SK-N-SH treated with all-trans-retinoic acid at 6 μM for 48 hours (cell line): ENCODE measurements around the gene AMZ2.

ENCODE experiments used
- ATAC-seq: fragments of 200-7000 bp; cut with Tn5 transposase; 3 replicates; pipeline ENCODE4 v1.9.1; 2020; ENCODE audit warnings: mild to moderate bottlenecking, moderate library complexity
- ARNTL ChIP-seq: fragments of 450-650 bp; formaldehyde crosslinking; IDR thresholded peaks from 2 replicates; pipeline ENCODE4 v1.5.0; 2020; ENCODE audit warnings: low read depth, mild to moderate bottlenecking, moderate library complexity, borderline replicate concordance
- BACH2 ChIP-seq: fragments of 250-450 bp; sonication (Bioruptor Pico); IDR thresholded peaks from 2 replicates; pipeline ENCODE4 v1.9.0; 2021; ENCODE audit warnings: mild to moderate bottlenecking, borderline replicate concordance
- CSDC2 ChIP-seq: fragments of 250-450 bp; sonication (Bioruptor Pico); IDR thresholded peaks from 2 replicates; pipeline ENCODE4 v1.5.0; 2020; ENCODE audit warnings: mild to moderate bottlenecking, moderate library complexity
- ESRRG ChIP-seq: fragments of 250-450 bp; sonication (Bioruptor Pico); IDR thresholded peaks from 2 replicates; pipeline ENCODE4 v1.6.1; 2021; ENCODE audit warnings: mild to moderate bottlenecking
- GLIS3 ChIP-seq: fragments of 250-450 bp; sonication (Bioruptor Pico); IDR thresholded peaks from 2 replicates; pipeline ENCODE4 v1.5.0; 2020; ENCODE audit warnings: mild to moderate bottlenecking, moderate library complexity
- ISL1 ChIP-seq: fragments of 250-450 bp; sonication (Bioruptor Pico); IDR thresholded peaks from 2 replicates; pipeline ENCODE4 v2.1.2; 2022; ENCODE audit warnings: mild to moderate bottlenecking, moderate library complexity
- OSR1 ChIP-seq: fragments of 250-450 bp; sonication (Bioruptor Pico); IDR thresholded peaks from 2 replicates; pipeline ENCODE4 v1.8.0; 2022; ENCODE audit warnings: moderate library complexity, mild to moderate bottlenecking, inconsistent platforms
- PPARA ChIP-seq: fragments of 250-450 bp; sonication (Bioruptor Pico); IDR thresholded peaks from 2 replicates; pipeline ENCODE4 v1.5.0; 2020; ENCODE audit warnings: mild to moderate bottlenecking, borderline replicate concordance
- RARB ChIP-seq: fragments of 250-450 bp; sonication (Bioruptor Pico); IDR thresholded peaks from 2 replicates; pipeline ENCODE4 v1.8.0; 2021; ENCODE audit warnings: mild to moderate bottlenecking, moderate library complexity
- SNAI2 ChIP-seq: fragments of 250-450 bp; sonication (Bioruptor Pico); IDR thresholded peaks from 2 replicates; pipeline ENCODE4 v1.5.0; 2020; ENCODE audit warnings: mild to moderate bottlenecking, moderate library complexity
- TCF4 ChIP-seq: fragments of 250-450 bp; sonication (Bioruptor Pico); IDR thresholded peaks from 2 replicates; pipeline ENCODE4 v1.8.0; 2021; ENCODE audit warnings: mild to moderate bottlenecking, moderate library complexity, borderline replicate concordance
- TOX ChIP-seq: fragments of 250-450 bp; sonication (Bioruptor Pico); IDR thresholded peaks from 2 replicates; pipeline ENCODE4 v1.8.0; 2021; ENCODE audit warnings: mild to moderate bottlenecking, moderate library complexity, borderline replicate concordance
- ZC3H10 ChIP-seq: fragments of 250-450 bp; sonication (Bioruptor Pico); IDR thresholded peaks from 2 replicates; pipeline ENCODE4 v1.5.1; 2021; ENCODE audit warnings: mild to moderate bottlenecking, moderate library complexity
- ZFP3 ChIP-seq: fragments of 250-450 bp; sonication (Bioruptor Pico); IDR thresholded peaks from 2 replicates; pipeline ENCODE4 v1.5.0; 2020; ENCODE audit warnings: mild to moderate bottlenecking, moderate library complexity
- ZFP30 ChIP-seq: fragments of 450-650 bp; formaldehyde crosslinking; IDR thresholded peaks from 2 replicates; pipeline ENCODE4 v1.5.0; 2022; ENCODE audit warnings: mild to moderate bottlenecking, moderate library complexity
- ZNF565 ChIP-seq: fragments of 450-650 bp; formaldehyde crosslinking; conservative IDR thresholded peaks from 2 replicates; pipeline ENCODE4 v1.5.0; 2020; ENCODE audit warnings: low read depth, mild to moderate bottlenecking, moderate library complexity
- TF ChIP-seq, protein P1 (sequence below): fragments of 250-450 bp; sonication (Bioruptor Pico); IDR thresholded peaks from 2 replicates; pipeline ENCODE4 v1.5.1; 2021; ENCODE audit warnings: mild to moderate bottlenecking, moderate library complexity
- TF ChIP-seq, protein P2 (sequence below): fragments of 250-450 bp; sonication (Bioruptor Pico); IDR thresholded peaks from 2 replicates; pipeline ENCODE4 v1.5.1; 2020; ENCODE audit warnings: low read depth, mild to moderate bottlenecking, moderate library complexity
- TF ChIP-seq, protein P3 (sequence below): fragments of 250-450 bp; sonication (Bioruptor Pico); IDR thresholded peaks from 2 replicates; pipeline ENCODE4 v1.8.0; 2021; ENCODE audit warnings: low read depth, mild to moderate bottlenecking, moderate library complexity, borderline replicate concordance
- TF ChIP-seq, protein P4 (sequence below): fragments of 250-450 bp; sonication (Bioruptor Pico); IDR thresholded peaks from 2 replicates; pipeline ENCODE4 v1.5.0; 2020; ENCODE audit warnings: mild to moderate bottlenecking, moderate library complexity

Gene AMZ2

DNA sequence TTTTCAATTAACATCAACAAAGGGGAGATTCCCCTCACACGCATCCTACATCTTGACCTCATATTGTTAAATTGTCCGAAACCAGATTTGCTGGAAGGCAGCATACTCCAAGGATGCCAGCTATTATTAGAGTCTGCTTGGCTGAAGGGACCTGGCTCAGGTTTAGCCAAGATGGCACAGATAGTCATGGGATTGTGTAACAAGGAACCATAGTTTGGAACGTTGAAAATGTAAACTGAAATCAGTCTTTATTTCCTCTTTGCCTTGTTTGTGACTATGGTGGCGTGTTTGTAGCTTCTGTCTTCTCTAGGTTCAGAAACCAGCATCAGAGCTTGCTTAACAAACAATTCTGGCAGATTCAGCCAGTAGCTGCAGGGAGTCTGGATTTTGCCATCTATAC is 49.4 kb downstream of the AMZ2 start:
- TF ChIP-seq, protein P1, sequence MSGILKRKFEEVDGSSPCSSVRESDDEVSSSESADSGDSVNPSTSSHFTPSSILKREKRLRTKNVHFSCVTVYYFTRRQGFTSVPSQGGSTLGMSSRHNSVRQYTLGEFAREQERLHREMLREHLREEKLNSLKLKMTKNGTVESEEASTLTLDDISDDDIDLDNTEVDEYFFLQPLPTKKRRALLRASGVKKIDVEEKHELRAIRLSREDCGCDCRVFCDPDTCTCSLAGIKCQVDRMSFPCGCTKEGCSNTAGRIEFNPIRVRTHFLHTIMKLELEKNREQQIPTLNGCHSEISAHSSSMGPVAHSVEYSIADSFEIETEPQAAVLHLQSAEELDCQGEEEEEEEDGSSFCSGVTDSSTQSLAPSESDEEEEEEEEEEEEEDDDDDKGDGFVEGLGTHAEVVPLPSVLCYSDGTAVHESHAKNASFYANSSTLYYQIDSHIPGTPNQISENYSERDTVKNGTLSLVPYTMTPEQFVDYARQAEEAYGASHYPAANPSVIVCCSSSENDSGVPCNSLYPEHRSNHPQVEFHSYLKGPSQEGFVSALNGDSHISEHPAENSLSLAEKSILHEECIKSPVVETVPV (CRISPR knock-in tag) = no peak
- TF ChIP-seq GLIS3 (CRISPR knock-in tag) = no peak
- no peak for TF ChIP-seq ZFP30 (CRISPR knock-in tag)
- no peak for TF ChIP-seq ZNF565 (CRISPR knock-in tag)
- TF ChIP-seq ARNTL (CRISPR knock-in tag) = no peak
- TF ChIP-seq ZFP3 (CRISPR knock-in tag) = no peak
- no peak for TF ChIP-seq CSDC2 (CRISPR knock-in tag)
- no peak for TF ChIP-seq TCF4 (CRISPR knock-in tag)
- no peak for TF ChIP-seq ISL1
- TF ChIP-seq PPARA (CRISPR knock-in tag) = no peak
- no peak for TF ChIP-seq OSR1 (CRISPR knock-in tag)
- no peak for TF ChIP-seq BACH2 (CRISPR knock-in tag)
- no peak for TF ChIP-seq ESRRG (CRISPR knock-in tag)
- no peak for TF ChIP-seq SNAI2 (CRISPR knock-in tag)
- TF ChIP-seq, protein P2, sequence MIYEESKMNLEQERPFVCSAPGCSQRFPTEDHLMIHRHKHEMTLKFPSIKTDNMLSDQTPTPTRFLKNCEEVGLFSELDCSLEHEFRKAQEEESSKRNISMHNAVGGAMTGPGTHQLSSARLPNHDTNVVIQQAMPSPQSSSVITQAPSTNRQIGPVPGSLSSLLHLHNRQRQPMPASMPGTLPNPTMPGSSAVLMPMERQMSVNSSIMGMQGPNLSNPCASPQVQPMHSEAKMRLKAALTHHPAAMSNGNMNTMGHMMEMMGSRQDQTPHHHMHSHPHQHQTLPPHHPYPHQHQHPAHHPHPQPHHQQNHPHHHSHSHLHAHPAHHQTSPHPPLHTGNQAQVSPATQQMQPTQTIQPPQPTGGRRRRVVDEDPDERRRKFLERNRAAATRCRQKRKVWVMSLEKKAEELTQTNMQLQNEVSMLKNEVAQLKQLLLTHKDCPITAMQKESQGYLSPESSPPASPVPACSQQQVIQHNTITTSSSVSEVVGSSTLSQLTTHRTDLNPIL (CRISPR knock-in tag) = no peak
- TF ChIP-seq, protein P3, sequence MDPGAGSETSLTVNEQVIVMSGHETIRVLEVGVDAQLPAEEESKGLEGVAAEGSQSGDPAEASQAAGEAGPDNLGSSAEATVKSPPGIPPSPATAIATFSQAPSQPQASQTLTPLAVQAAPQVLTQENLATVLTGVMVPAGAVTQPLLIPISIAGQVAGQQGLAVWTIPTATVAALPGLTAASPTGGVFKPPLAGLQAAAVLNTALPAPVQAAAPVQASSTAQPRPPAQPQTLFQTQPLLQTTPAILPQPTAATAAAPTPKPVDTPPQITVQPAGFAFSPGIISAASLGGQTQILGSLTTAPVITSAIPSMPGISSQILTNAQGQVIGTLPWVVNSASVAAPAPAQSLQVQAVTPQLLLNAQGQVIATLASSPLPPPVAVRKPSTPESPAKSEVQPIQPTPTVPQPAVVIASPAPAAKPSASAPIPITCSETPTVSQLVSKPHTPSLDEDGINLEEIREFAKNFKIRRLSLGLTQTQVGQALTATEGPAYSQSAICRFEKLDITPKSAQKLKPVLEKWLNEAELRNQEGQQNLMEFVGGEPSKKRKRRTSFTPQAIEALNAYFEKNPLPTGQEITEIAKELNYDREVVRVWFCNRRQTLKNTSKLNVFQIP (CRISPR knock-in tag) = no peak
- ATAC-seq = no peak

DNA sequence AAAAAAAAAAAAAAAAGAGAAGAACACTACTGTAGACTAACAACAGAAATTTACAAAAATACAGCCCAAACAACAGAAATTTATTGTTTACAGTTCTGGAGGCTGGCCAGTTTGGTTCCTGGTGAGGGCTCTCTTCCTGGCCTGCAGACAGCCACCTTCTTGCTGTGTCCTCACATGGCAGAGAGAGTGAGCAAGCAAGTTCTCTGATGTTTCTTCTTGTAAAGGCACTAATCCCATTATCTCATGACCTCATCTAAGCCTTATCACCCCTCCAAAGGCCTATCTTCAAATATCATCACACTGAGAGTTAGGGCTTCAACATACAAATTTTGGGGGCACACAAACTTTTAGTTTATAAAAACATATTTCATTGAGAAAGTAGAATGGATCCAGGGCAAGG is 50.8 kb downstream of the AMZ2 start:
- ATAC-seq = no peak
- TF ChIP-seq ESRRG (CRISPR knock-in tag) (no peak), BACH2 (CRISPR knock-in tag) (no peak), ARNTL (CRISPR knock-in tag) (no peak), RARB (CRISPR knock-in tag) (no peak), ISL1 (no peak)
- TF ChIP-seq, protein P1 (CRISPR knock-in tag) = no peak
- TF ChIP-seq, protein P4, sequence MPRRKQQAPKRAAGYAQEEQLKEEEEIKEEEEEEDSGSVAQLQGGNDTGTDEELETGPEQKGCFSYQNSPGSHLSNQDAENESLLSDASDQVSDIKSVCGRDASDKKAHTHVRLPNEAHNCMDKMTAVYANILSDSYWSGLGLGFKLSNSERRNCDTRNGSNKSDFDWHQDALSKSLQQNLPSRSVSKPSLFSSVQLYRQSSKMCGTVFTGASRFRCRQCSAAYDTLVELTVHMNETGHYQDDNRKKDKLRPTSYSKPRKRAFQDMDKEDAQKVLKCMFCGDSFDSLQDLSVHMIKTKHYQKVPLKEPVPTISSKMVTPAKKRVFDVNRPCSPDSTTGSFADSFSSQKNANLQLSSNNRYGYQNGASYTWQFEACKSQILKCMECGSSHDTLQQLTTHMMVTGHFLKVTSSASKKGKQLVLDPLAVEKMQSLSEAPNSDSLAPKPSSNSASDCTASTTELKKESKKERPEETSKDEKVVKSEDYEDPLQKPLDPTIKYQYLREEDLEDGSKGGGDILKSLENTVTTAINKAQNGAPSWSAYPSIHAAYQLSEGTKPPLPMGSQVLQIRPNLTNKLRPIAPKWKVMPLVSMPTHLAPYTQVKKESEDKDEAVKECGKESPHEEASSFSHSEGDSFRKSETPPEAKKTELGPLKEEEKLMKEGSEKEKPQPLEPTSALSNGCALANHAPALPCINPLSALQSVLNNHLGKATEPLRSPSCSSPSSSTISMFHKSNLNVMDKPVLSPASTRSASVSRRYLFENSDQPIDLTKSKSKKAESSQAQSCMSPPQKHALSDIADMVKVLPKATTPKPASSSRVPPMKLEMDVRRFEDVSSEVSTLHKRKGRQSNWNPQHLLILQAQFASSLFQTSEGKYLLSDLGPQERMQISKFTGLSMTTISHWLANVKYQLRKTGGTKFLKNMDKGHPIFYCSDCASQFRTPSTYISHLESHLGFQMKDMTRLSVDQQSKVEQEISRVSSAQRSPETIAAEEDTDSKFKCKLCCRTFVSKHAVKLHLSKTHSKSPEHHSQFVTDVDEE (CRISPR knock-in tag) = no peak

DNA sequence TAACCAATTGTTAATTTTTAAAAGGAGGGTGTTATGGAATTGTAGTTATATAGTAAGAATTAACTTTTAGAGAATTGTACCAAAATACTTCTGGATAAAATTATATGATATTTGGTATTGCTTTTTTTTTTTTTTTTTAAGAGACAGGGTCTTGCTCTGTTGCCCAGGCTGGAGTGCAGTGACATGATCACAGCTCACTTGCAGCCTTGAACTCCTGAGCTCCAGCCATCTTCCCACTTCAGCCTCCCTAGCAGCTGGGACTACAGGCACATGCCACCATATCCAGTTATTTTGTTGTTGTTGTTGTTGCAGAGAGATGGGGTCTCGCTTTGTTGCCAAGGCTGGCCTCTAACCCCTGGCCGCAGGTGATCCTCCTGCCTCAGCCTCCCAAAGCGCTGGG is 52.0 kb downstream of the AMZ2 start:
- no peak for ATAC-seq
- TF ChIP-seq GLIS3 (CRISPR knock-in tag) = no peak
- no peak for TF ChIP-seq RARB (CRISPR knock-in tag)
- no peak for TF ChIP-seq CSDC2 (CRISPR knock-in tag)
- no peak for TF ChIP-seq SNAI2 (CRISPR knock-in tag)
- TF ChIP-seq TOX = no peak
- TF ChIP-seq ZC3H10 (CRISPR knock-in tag) = no peak
- TF ChIP-seq, all 23 proteins: peak for 0
